CD14-positive monocyte (primary cell): ENCODE results near the gene URI1. TPM values are rescaled to one million over a fixed set of nuclear protein-coding genes. Genes with fewer than 3 reads are reported as not detected.
"Not testable (repeated sequence)": the region's sequence is repeated elsewhere in the genome, so short reads cannot be mapped to it uniquely, and the experiment has no call there.

Experiments used
- DNase-seq, 3 donors: peaks; one replicate each; pipeline ENCODE4 v3.0.0-alpha.2; 2011 to 2022
- H2AFZ ChIP-seq: 2 replicates; pipeline ENCODE4 v1.6.0; 2012; ENCODE audit warnings: mild to moderate bottlenecking, low read depth, low read length, inconsistent platforms; ENCODE audit not compliant: insufficient read depth, poor library complexity, severe bottlenecking
- H3K27ac ChIP-seq, 2 donors: 1 replicate in 1 of 2; 2 replicates in 1 of 2; pipeline ENCODE4 v1.5.1; 2012 to 2013; ENCODE audit warnings: low read length in 2 of 2, control low read depth in 1 of 2, inconsistent platforms in 1 of 2, low read depth in 1 of 2, mild to moderate bottlenecking in 1 of 2
- H3K27me3 ChIP-seq, 2 donors: one replicate each; pipeline versions ENCODE4 v1.6.0 to v1.6.1; 2011 to 2013; ENCODE audit warnings: low read length in 2 of 2; ENCODE audit not compliant: control insufficient read depth in 2 of 2, insufficient read depth in 2 of 2
- H3K36me3 ChIP-seq, 2 donors: replicated peaks in 1 of 2; 1 replicate in 1 of 2; 2 replicates in 1 of 2; pipeline versions ENCODE4 v1.5.1 to v1.6.1; 2012 to 2013; ENCODE audit warnings: low read length in 2 of 2, control low read depth in 1 of 2, inconsistent platforms in 1 of 2, mild to moderate bottlenecking in 1 of 2; ENCODE audit not compliant: insufficient read depth in 2 of 2, control insufficient read depth in 1 of 2
- H3K4me1 ChIP-seq, 2 donors: 1 replicate in 1 of 2; 2 replicates in 1 of 2; pipeline versions ENCODE4 v1.5.1 to v1.6.1; 2012 to 2013; ENCODE audit warnings: low read length in 2 of 2, control low read depth in 1 of 2, inconsistent platforms in 1 of 2, mild to moderate bottlenecking in 1 of 2, moderate library complexity in 1 of 2; ENCODE audit not compliant: insufficient read depth in 2 of 2, control insufficient read depth in 1 of 2
- H3K4me2 ChIP-seq: replicated peaks from 2 replicates; pipeline ENCODE3; 2012; ENCODE audit warnings: low read length, moderate library complexity, mild to moderate bottlenecking; ENCODE audit not compliant: poor library complexity, severe bottlenecking; ENCODE audit errors: extremely low read depth
- H3K4me3 ChIP-seq, 3 experiments: fragments of 200-600 bp in 1 of 3; sonication (generic) in 1 of 3; replicated peaks in 1 of 3; 1 replicate in 2 of 3; 2 replicates in 1 of 3; pipeline ENCODE4 v1.5.1; 2011 to 2013; ENCODE audit warnings: low read length in 3 of 3, mild to moderate bottlenecking in 3 of 3, control low read depth in 2 of 3, low read depth in 2 of 3, inconsistent platforms in 1 of 3, moderate library complexity in 1 of 3
- H3K79me2 ChIP-seq: 2 replicates; pipeline ENCODE4 v1.6.0; 2012; ENCODE audit warnings: mild to moderate bottlenecking, control low read depth, inconsistent platforms, low read length, moderate library complexity; ENCODE audit not compliant: insufficient read depth
- H3K9ac ChIP-seq: 2 replicates; pipeline ENCODE4 v1.6.0; 2017; ENCODE audit warnings: low read length, mild to moderate bottlenecking; ENCODE audit not compliant: insufficient read depth, poor library complexity, severe bottlenecking
- H3K9me3 ChIP-seq, 2 donors: replicated peaks in 1 of 2; 1 replicate in 1 of 2; 2 replicates in 1 of 2; pipeline versions ENCODE4 v1.5.1 to v1.6.1; 2012 to 2013; ENCODE audit warnings: low read length in 2 of 2, control low read depth in 1 of 2; ENCODE audit not compliant: control insufficient read depth in 1 of 2, insufficient read depth in 1 of 2
- H4K20me1 ChIP-seq: 2 replicates; pipeline ENCODE4 v1.6.0; 2012; ENCODE audit warnings: mild to moderate bottlenecking, low read length, control low read depth, moderate library complexity; ENCODE audit not compliant: insufficient read depth
- H3K27ac Mint-ChIP-seq, 7 donors: one replicate each; pipeline ENCODE4 v1.8.0; 2020; ENCODE audit warnings: mild to moderate bottlenecking in 7 of 7, mixed read lengths in 7 of 7, moderate library complexity in 6 of 7, inconsistent platforms in 2 of 7
- H3K27me3 Mint-ChIP-seq, 3 donors: one replicate each; pipeline ENCODE4 v1.8.0; 2021 to 2022; ENCODE audit warnings: low read depth in 3 of 3, mild to moderate bottlenecking in 3 of 3, mixed read lengths in 3 of 3, moderate library complexity in 3 of 3, inconsistent platforms in 1 of 3
- H3K36me3 Mint-ChIP-seq, 2 donors: one replicate each; pipeline ENCODE4 v1.8.0; 2020; ENCODE audit warnings: mixed read lengths in 2 of 2, inconsistent platforms in 1 of 2, mild to moderate bottlenecking in 1 of 2
- H3K4me1 Mint-ChIP-seq: one replicate; pipeline ENCODE4 v1.8.0; 2020; ENCODE audit warnings: mild to moderate bottlenecking, mixed read lengths
- H3K4me3 Mint-ChIP-seq, 2 donors: one replicate each; pipeline ENCODE4 v1.8.0; 2020; ENCODE audit warnings: mild to moderate bottlenecking in 2 of 2, mixed read lengths in 2 of 2, moderate library complexity in 1 of 2
- H3K9me3 Mint-ChIP-seq, 7 donors: one replicate each; pipeline ENCODE4 v1.8.0; 2020 to 2022; ENCODE audit warnings: mixed read lengths in 7 of 7, mild to moderate bottlenecking in 6 of 7, moderate library complexity in 6 of 7, inconsistent platforms in 2 of 7
- CTCF ChIP-seq: fragments of 200-600 bp; IDR thresholded peaks from one replicate; pipeline ENCODE4 v1.8.0; 2022; ENCODE audit warnings: antibody characterized with exemption, mild to moderate bottlenecking
- WGBS: methylation state at CpG from one replicate; pipeline ENCODE4 v1.1.5; 2013; ENCODE audit warnings: missing lambda C conversion rate; ENCODE audit not compliant: insufficient coverage; 5-methylcytosine and 5-hydroxymethylcytosine counted together
- intact Hi-C, 2 donors: fragments of 100-400 bp; cut with micrococcal nuclease; formaldehyde crosslinking; loops; one replicate each; pipeline versions ENCODE4 v1.15.0 to v1.15.1; 2023
- polyA plus RNA-seq, 3 donors: library from polyadenylated mRNA; depleted of rRNA in 1 of 3; unstranded in 2 of 3; stranded (reverse) in 1 of 3; fragments of 300-500 nt in 2 of 3; fragments of >200 nt in 1 of 3; fragmentation: Illumina TruSeq in 2 of 3; gene quantifications; 1 replicate in 2 of 3; 2 replicates in 1 of 3; pipeline ENCODE4 v1.2.3, GENCODE V29; 2012 to 2021

The URI1 gene
- polyA plus RNA-seq, 3 donors: 5.3 to 19.3 (median 9.7) TPM

- Histone ChIP-seq H3K9me3 (no peaks in the 10 kb centered on the region), H4K20me1 (peaks cover 69% of the 10 kb centered on the region), H3K4me1 (peaks cover 11 to 15% of the 10 kb centered on the region in 2 donors), H3K4me3 (no peak overlapping the region), H2AFZ (no peak overlapping the region), H3K36me3 (peaks cover 4 to 5% of the 10 kb centered on the region in 2 donors), H3K27ac (no peak overlapping the region), H3K9ac (no peak overlapping the region), H3K4me2 (no peak overlapping the region), H3K79me2 (peaks cover 84% of the 10 kb centered on the region), H3K27me3 (no peaks in the 10 kb centered on the region)
- Mint-ChIP-seq H3K9me3 (peaks cover 0 to 4% (median 0%) of the 10 kb centered on the region in 7 donors), H3K4me1 (peaks cover 31% of the 10 kb centered on the region), H3K36me3 (peaks cover 2 to 7% of the 10 kb centered on the region in 2 donors), H3K27ac (no peak overlapping the region), H3K27me3 (peaks cover 0 to 1% (median 0%) of the 10 kb centered on the region in 3 donors), H3K4me3 (no peak overlapping the region)
- WGBS: 81% methylated on average over 1 of the region's 2 CpGs
- TF ChIP-seq CTCF: no peak
- DNase-seq: no peak
- intact Hi-C loops: loop anchor here (10.0 kb wide), 2 partner anchors 132 to 342 kb away; partner anchors contain the start of genes POP4 (in 2 of the 2) and CCNE1 (in 1 of the 2)
Measured at GRCh38 chr19:29946645-29947044, 4.6 kb downstream of the URI1 start.

- Histone ChIP-seq H2AFZ (no peak overlapping the region), H3K79me2 (peaks cover 91% of the 10 kb centered on the region), H3K9ac (no peak overlapping the region), H3K4me1 (peaks cover 7 to 12% of the 10 kb centered on the region in 2 donors), H4K20me1 (peaks cover 78% of the 10 kb centered on the region), H3K9me3 (no peaks in the 10 kb centered on the region), H3K4me2 (no peak overlapping the region), H3K36me3 (peaks cover 4 to 5% of the 10 kb centered on the region in 2 donors), H3K4me3 (no peak overlapping the region), H3K27ac (no peak overlapping the region), H3K27me3 (no peaks in the 10 kb centered on the region)
- peaks cover 0 to 4% (median 0%) of the 10 kb centered on the region in 7 donors for H3K9me3 Mint-ChIP-seq
- TF ChIP-seq CTCF: no peak
- DNase-seq: no peak
- peaks cover 2 to 7% of the 10 kb centered on the region in 2 donors for H3K36me3 Mint-ChIP-seq
- 100% methylated on average over 1 of the region's 2 CpGs for WGBS
- intact Hi-C loops: loop anchor here (10.0 kb wide), 2 partner anchors 133 to 343 kb away; partner anchors contain the start of genes POP4 (in 2 of the 2) and CCNE1 (in 1 of the 2)
- peaks cover 0 to 1% (median 0%) of the 10 kb centered on the region in 3 donors for H3K27me3 Mint-ChIP-seq
- H3K4me1 Mint-ChIP-seq: peaks cover 36% of the 10 kb centered on the region
- H3K27ac Mint-ChIP-seq: peak overlapping the region in 1 of 7 donors; percentile 49
- no peak overlapping the region for H3K4me3 Mint-ChIP-seq
Measured at GRCh38 chr19:29947871-29948270, 5.8 kb downstream of the URI1 start.

DNA sequence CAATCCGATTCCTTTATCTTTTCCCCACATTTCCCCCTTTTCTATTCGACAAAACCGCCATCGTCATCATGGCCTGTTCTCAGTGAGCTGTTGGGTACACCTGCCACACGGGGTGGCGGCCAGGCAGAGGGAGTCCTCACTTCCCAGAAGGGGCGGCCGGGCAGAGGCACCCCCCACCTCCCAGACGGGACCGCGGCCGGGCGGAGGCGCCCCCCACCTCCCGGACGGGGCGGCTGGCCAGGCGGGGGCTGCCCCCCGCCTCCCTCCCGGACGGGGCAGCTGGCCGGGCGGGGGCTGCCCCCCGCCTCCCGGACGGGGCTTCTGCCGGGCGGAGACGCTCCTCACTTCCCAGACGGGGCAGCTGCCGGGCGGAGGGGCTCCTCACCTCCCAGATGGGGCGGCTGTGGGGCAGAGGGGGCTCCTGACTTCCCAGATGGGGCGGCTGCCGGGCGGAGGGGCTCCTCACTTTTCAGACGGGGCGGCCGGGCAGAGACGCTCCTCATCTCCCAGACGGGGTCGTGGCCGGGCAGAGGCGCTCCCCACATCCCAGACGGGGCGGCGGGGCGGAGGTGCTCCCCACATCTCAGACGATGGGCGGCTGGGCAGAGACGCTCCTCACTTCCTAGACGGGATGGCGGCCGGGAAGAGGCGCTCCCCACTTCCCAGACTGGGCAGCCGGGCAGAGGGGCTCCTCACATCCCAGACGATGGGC is 6.9 kb downstream of the URI1 start:
- not testable (repeated sequence) for H2AFZ ChIP-seq, H3K9ac ChIP-seq, H3K36me3 Mint-ChIP-seq, H3K27ac ChIP-seq, DNase-seq, H3K4me1 ChIP-seq, H3K27me3 Mint-ChIP-seq, H3K9me3 ChIP-seq, H3K4me2 ChIP-seq, H3K4me3 Mint-ChIP-seq, H3K4me3 ChIP-seq, H3K9me3 Mint-ChIP-seq, H3K36me3 ChIP-seq, H3K27me3 ChIP-seq
- Histone ChIP-seq H4K20me1 (peaks cover 79% of the 10 kb centered on the region), H3K79me2 (peaks cover 91% of the 10 kb centered on the region)
- peak overlapping the region in 2 of 7 donors; percentile 18 to 80 for H3K27ac Mint-ChIP-seq
- intact Hi-C loops: loop anchor here (10.0 kb wide), 2 partner anchors 134 to 344 kb away; partner anchors contain the start of genes POP4 (in 2 of the 2) and CCNE1 (in 1 of the 2)
- H3K4me1 Mint-ChIP-seq: peaks cover 26% of the 10 kb centered on the region
- 97% methylated on average over 13 of the region's 57 CpGs for WGBS
